GM21367 (cell line): ENCODE results near the gene GOLIM4.

Source experiments
- ATAC-seq: cut with Tn5 transposase; IDR thresholded peaks from one replicate; pipeline ENCODE4 v1.9.1; 2021; ENCODE audit not compliant: unreplicated experiment

The GOLIM4 gene

DNA sequence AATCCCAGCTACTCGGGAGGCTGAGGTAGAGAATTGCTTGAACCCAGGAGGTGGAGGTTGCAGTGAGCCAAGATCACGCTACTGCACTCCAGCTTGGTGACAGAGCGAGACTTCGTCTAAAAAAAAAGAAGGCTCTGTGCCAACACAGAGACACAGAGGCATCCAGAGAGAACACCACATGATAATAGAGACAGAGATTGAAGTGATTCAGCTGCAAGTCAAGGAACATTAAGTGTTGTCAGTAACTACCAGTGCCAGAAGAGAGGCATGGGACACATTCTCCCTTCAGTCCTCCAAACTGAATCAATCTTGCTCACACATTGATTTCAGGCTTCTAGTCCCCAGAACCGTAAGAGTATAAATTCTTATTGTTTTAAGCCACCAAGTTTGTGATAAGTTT lies 97.5 kb downstream of the GOLIM4 start:
- no peak for ATAC-seq

GRCh38 chr3:167996514-167996913 lies 99.2 kb downstream of the GOLIM4 start:
- ATAC-seq = no peak

GRCh38 chr3:167992381-167992780 lies 103.3 kb downstream of the GOLIM4 start:
- no peak for ATAC-seq

GRCh38 chr3:167991213-167991612 lies 104.5 kb downstream of the GOLIM4 start:
- ATAC-seq = no peak

GRCh38 chr3:167989999-167990398 lies 105.7 kb downstream of the GOLIM4 start:
- no peak for ATAC-seq

- no peak for ATAC-seq
Measured at GRCh38 chr3:167989066-167989465, 106.7 kb downstream of the GOLIM4 start.

GRCh38 chr3:167983583-167983982 lies 112.1 kb downstream of the GOLIM4 start:
- no peak for ATAC-seq

DNA sequence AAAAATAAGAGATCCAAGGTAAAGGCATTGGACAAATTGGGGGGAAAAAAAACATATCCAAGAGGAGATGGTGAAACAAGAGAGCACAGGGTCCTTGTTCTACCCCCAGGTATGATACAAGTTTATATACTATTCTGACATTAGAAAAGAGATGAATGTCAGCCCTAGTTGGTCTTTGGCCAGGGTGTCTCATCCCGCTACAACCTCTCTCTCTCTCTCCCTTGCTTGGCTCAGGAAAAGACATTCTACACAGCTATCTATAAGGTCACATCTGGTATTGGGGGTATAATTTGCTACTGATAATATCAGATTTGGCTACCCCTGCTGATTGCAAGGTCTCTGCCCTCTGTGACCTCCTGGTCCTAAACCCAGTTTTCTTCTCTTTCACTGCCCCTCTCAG lies 117.2 kb downstream of the GOLIM4 start:
- no peak for ATAC-seq

- no peak for ATAC-seq
Measured at GRCh38 chr3:167978071-167978470, 117.7 kb downstream of the GOLIM4 start.

- ATAC-seq = no peak
Measured at GRCh38 chr3:167976516-167977361, 119.0 kb downstream of the GOLIM4 start.

- ATAC-seq = no peak
Measured at GRCh38 chr3:167973901-167974300, 121.8 kb downstream of the GOLIM4 start.

GRCh38 chr3:167973046-167973445 lies 122.7 kb downstream of the GOLIM4 start:
- no peak for ATAC-seq

DNA sequence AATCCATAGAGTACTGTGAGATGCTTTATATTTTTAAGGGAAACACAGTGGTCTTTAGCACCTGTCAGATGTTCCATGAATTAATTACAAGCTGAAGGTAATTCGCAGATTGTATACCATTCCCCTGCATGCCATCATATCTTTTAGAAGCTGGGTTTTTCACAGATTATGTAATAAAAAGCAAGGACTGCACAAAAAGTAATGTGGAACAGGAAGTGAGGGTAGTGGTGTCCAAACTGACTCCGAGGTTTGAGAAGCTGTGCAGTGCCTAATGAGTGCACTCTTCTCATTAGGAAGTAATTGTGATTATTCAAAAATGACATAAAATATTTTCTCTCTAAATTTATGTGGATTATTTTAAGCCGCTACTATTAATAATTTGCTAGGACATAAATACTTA lies 123.2 kb downstream of the GOLIM4 start:
- ATAC-seq = no peak

GRCh38 chr3:167969548-167969947 lies 126.2 kb downstream of the GOLIM4 start:
- no peak for ATAC-seq

- ATAC-seq = no peak
Measured at GRCh38 chr3:167967257-167968036, 128.3 kb downstream of the GOLIM4 start.
